ENCODE data around the gene MANEA.
A peak's percentile ranks its signal among the peaks of the same experiment; 100 is the strongest.
"Not testable (repeated sequence)": the region's sequence is repeated elsewhere in the genome, so short reads cannot be mapped to it uniquely, and the experiment has no call there.

Gene MANEA, protein sequence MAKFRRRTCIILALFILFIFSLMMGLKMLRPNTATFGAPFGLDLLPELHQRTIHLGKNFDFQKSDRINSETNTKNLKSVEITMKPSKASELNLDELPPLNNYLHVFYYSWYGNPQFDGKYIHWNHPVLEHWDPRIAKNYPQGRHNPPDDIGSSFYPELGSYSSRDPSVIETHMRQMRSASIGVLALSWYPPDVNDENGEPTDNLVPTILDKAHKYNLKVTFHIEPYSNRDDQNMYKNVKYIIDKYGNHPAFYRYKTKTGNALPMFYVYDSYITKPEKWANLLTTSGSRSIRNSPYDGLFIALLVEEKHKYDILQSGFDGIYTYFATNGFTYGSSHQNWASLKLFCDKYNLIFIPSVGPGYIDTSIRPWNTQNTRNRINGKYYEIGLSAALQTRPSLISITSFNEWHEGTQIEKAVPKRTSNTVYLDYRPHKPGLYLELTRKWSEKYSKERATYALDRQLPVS

DNA sequence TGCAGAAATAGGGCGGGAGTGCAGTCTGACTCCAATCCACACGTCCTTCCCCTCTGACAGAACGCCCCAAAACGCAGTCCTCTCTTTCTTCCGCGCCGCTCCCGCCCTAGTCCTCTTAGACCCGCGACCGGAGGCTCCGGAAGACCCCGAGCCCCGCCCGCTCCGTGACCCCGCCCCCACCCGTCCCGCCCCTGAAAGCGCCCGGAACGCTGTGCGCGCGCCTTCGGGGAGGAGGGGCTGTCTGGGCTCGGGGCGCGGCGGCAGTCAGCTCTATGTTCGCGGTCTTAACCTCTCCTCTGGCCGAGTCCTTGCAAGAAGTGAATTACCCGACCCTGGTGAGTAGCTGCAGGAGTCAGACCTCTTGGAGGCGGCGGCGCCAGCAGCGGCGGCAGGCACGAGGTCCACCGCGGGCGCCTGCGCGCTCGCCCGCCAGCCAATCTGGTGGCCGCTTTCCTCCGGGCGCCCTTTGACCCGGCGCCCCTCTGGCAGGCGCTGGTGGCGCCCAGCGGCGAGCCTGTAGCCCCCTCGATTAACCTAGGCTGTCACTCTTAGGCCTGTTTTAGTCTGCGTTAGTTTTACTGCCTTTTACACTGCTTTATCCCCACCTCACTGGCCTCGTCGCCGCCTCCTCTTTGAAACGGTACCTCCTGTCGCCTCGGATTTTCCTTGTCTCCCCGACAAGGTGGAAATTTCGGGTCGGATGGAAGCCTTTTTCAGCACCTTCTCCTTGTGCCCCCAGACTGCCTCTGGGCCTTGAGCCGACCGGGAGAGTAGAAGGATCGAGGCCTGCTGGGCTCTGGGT lies at the start of gene MANEA:
Gene MANEA, plus strand, starts transcription at position 232 of the 802 bp plus-strand sequence. CDS start 8,905 bp downstream, outside the sequence.
- peak; percentile 81 for DNase-seq (ENCODE audit: low read depth)

DNA sequence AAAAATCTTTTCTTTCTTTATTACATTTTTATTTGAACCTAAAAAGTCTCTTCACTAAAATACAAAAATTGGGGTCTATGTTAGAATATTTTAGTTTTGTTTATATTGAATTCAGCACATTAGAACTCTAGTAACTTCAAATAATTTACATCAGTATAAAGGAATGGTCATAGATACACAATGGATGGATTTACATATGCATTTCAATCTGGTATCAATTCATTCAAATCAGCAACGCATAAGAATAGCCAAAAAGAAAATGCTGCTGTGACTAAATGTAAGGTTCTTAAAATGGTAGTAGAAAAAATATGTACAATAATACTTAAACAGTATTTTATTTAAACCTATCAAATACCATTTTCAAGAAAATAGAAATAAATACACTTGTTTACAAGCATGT lies 47.6 kb upstream of the MANEA start:
- DNase-seq (ENCODE audit: low read depth) = no peak

DNA sequence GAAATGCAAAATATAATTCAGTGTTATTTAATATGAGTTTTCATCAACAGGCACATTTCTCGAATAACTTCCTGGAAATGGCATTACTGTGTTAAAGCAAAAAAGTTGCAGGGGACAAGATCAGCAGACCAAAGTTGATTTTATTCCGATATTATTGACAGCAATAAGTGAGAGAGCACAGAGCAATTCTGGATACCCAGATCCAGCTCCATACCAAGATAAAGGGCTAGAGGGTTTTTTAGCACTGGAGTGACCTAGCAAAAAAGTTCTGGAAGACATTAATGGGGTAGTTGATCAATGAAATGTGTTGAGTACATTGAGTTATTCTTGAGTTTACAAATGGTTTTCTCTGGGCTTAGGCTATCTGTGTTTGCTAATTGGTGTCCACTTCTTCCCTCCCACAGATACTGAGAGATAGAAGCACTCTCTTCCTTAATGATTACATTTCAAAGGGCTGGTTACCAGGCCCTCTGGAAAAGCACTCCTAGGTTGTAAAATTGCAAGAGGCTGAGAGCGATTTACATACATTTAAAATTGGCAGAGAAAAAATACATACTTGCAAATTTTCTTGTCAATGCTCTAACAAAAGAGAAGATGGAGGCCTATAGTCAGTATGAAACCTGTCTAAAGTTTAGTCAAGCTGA lies 47.0 kb upstream of the MANEA start:
- no peak for DNase-seq (ENCODE audit: low read depth)

DNA sequence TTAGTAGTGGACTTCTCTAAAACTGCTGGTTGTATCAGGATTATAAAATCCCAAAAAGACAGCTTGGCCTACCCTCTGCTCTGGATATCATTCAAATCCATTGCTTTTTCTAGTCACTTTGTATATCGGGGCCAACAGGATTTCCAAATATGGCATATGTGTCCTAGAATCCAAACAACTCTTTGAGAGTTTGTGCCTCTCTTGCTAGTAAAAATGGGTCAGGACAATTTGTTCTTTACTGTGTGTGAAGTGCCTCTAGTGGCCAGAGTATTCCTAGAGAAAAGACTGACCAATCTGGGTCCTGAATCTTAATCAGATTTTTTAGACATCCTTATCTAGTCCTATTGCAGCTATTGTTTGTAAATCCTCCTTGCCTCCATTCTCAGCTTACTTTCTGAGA lies 33.5 kb upstream of the MANEA start:
- DNase-seq (ENCODE audit: low read depth) = no peak

DNA sequence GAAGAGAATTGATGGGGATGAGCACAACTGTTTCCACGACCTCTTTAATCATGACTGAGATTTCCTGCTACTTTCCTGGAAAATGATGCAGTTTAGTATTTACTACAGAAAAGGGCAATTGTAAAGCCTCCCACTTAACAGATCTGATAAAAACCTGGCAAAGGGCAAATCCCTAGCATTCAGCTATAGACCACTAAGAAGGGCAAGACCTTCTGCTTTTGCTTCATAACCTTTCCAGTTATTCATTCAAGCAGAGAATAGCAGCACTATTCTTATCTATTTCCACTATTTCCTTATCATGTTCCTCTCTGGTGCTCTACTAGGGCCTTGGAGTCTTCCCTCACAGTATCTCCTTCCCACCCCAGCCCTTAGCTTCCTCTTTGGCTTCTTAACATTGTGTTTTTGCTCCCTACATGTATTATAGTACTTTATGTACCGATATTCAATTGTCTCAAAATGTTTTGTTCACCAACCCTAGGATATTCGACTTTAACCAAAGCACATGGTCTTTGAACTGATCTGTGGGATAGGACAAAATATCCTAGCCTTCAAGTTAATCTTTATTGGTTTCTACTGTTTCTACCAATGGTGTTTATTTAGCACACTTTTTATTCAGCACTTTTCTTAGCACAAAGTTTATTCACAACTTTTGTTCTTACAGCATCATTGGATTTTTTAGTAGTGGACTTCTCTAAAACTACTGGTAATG lies 32.7 kb upstream of the MANEA start:
- DNase-seq (ENCODE audit: low read depth) = no peak

DNA sequence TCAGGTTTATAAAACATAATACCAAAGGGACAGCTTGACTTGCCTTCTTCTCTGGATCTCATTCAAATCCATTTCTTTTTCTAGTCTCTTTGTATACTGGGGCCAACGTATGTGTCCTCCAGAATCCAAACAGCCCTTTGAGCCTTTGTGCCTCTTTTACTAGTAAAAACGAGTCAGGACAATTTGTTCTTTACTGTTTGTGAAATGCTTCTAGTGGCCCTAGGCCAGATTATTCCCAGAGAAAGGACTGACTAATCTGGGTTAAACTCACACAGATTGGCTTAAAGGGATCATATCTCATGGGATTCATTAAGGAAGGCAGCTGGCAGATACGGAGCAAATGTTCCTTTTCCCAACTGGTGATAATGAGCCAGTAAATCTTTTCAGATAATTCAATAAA lies 32.1 kb upstream of the MANEA start:
- DNase-seq (ENCODE audit: low read depth) = no peak

DNA sequence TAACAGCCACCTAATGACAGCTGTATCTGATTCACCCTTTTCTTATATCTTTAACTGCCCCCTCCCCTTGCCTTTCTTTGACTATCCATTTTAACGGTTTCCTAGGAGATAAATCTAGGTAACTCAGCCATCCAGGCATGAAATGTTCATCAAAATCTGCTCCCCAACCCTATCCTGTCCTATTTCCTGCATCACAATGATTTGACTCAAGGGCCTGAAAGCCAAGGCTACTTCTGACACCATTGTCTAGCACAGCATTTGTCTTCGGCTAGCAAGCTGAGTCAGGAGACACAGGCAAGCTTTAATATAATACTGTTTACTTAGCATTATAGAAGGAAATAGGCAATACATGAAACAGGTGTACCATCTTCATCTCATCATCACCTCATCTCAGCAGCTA lies 31.6 kb upstream of the MANEA start:
- DNase-seq (ENCODE audit: low read depth) = no peak

DNA sequence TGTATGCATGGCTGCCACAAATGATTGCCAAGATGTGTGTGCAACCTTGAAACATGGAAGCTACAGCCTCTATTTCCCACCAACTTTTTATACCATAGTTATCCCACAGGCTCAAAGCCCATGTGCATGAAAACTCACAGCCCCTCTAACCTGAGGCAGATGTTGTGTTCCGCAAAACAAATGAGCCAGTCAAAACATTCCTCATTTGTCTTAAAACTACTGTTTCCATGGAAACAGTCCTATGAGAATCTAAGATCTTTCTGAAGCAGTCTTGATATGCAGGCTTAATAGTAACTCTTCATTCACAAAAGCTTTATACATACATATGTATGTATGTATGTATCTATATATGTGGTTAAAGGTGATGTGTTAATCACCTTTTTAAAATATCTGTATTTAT lies 31.2 kb upstream of the MANEA start:
- DNase-seq (ENCODE audit: low read depth) = no peak

DNA sequence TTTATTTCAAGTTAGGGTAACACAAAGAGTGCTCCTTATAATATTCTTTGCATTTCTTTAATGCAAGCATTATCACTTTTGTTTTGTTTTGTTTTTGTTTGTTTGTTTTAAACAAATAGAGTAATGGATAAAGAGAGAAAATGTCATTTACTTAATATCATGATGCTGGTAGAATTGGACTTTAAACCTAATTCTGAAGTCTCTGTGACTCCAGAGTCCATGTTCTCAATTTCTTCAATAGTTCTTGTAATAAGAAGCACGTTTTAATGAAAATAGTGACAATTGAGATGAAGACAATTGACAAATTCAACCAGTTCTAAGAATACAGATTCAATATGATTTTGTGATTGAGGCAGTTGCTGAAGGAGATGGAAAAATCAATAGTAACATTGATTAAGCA lies 30.3 kb upstream of the MANEA start:
- DNase-seq (ENCODE audit: low read depth) = no peak

DNA sequence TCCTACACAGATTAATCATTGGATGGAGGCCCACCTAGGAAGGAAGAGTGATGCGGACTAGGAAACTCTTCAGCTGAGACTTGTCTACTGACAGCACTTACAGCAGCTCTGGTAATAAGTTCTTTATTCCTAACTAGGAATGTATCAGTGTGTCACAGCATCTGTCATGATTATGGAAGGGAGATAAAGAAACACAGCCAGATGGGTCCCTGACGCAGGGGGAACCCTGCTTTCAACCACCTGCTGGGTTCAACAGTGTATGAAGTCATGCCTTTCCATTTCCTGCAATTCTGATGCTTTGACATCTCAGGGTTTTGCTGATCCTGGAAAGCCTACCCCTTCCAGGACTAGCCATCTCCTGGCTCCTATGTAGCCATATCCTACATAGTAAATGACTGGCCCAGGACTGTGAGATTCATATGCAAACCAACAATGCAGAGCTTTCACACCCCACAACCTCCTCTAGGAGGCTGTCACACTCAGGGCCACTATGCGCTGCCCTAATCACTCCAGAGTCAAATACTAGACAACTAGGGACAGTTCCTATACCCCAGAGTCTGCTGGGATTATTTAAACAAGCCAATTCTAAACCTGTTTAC lies 29.0 kb upstream of the MANEA start:
- no peak for DNase-seq (ENCODE audit: low read depth)

DNA sequence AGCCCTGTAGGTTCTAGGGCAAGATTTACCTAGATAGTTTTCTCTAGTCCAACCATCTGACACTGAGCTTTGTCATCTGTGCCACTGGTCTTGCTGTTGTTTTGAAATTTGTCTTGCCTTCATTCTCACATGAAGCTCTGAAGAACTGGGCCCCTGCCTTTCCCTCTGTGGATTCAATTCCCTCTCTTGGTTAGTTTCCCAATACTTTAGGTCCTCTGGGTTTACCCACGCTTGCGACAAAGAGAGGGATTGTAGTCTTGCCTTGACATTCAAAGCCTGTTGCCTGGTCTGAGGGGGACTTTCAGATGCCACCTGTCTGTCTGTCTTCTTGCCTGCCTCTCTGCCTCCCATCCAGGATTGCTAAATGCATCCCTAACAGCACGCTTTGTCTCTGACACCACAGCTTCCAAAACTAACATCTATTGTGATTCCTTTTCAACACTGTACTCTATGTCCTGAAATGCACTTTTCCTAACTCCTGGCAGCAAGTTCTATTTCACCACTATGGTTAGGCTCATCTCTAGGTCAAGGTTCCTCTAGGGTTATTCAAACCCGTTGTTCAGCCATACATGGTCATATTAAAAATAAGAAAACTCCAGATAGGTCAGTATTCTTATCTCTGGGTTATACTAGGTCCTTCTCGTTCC lies 25.5 kb upstream of the MANEA start:
- DNase-seq (ENCODE audit: low read depth) = no peak

DNA sequence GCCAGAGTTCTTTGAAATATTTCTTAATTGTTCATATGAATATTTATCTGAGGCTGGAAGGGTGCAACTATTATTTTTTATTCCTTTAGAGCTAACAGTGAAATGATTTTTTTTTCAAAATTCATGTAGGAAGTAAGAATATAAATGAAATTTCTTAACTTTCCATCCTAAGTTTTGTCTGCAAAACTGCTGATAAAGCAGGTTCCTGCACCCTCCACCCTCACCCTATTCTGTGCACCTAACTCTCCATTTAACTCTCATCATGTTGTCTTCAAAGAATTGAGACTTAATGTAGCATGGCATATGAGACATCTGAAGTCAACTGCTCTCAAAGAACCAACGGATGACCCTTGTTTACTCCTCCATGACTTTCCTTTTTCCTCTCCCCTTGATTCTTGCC lies 23.5 kb upstream of the MANEA start:
- no peak for DNase-seq (ENCODE audit: low read depth)

DNA sequence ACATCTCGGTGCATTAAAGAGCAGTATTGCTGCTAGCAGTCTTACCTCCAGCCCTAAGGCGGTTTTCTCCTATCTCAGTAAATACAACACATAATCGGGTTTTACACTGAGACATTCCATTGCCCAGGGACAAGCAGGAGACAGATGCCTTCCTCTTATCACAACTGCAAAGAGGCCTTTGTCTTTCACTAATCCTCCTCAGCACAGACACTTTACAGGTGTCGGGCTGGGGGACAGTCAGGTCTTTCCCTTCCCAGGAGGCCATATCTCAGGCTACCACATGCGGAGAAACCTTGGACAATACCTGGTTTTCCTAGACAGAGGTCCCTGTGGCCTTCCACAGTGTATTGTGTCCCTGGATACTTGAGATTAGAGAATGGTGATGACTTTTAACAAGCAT lies 16.4 kb upstream of the MANEA start:
- not testable (repeated sequence) for DNase-seq (ENCODE audit: low read depth)

DNA sequence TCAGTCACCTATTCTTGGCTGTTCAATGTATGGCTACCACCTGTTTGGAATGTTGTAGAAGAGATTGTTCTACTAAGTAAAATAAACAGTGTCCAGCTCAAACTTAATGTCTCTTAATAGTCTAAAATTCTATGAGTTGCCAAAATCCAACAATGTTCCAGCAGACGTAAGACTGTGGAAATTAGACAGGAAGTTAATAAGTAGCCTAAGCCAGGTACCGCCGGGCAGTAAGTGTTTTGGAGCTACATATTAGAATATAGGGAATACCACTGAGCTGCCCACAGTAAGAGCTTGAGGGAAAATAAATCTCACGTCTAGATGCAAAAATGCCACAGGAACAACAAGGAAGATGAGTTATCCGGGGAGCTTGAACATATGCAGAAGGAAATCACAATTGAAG lies 7.8 kb upstream of the MANEA start:
- no peak for DNase-seq (ENCODE audit: low read depth)

DNA sequence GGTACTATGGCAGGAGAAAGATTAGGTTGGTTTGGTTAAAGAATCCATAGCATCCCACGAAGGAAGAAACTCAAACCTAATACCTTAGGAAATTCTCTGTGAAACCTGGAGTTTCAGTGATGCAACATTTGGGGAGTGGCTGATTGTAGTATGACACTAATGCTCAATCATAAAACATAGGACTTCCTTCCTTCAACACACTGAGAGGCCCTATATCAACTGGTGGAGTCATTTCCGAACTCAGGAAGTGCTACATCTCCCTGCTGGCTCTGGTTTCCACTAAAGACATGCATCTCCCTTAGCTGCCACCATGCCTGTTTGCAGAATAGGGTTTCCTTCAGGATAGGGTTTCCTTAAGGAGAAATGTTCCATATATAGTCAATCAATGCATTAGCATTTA lies 5.2 kb upstream of the MANEA start:
- DNase-seq (ENCODE audit: low read depth) = no peak

DNA sequence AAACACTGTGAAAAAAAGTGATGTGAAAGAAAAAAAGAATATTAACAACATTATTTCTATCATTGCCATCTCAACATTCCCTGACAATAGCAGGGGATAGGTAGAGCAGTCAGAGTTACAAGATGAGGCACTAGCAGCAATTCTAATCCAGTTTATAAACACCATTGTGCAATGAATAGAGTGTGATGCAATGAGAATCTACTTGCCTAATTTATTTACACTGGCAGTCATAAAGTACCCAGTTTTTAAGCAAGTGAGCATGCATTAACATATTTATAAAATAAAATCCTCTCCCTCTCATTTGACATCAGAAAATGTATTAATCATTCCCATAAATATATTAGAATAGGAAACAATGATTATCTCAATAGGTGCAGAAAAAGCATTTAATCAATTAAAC lies 2.5 kb upstream of the MANEA start:
- DNase-seq (ENCODE audit: low read depth) = peak; percentile 69

DNA sequence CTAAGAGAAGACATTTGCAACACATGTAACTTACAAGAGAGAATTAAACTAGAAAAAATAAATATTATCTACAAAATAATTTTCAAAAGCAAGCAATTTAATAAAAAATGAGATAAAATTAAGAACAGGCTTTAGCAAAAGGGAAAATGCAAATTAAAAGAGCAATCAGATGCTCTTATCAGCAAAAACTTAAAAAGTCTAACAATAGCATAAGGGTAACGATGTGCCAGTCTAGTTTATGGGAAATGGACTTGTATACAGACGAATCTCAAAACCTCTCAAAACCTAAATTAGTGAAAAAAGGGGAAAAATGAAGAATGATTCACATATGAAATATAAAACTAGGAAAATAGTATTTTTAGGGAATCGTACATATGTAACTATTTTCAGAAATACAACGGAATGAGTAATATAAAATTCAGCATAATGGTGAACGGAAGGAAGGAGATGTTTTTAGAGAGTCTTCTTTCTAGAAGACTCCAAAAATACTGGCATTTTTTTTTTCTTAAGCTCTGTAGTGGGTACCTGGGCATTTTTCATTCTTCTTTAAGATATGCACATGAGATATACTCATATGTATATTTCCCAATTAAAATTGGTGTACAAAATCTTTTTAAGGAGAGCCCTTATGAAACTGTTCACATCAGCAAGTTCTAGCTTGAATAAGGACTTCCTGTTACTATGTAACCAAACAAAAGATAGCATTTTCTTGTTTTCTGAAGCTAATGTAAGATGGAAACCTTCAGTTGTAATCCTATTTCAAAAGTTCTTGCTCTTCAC lies 927 bp upstream of the MANEA start:
- DNase-seq (ENCODE audit: low read depth) = no peak

DNA sequence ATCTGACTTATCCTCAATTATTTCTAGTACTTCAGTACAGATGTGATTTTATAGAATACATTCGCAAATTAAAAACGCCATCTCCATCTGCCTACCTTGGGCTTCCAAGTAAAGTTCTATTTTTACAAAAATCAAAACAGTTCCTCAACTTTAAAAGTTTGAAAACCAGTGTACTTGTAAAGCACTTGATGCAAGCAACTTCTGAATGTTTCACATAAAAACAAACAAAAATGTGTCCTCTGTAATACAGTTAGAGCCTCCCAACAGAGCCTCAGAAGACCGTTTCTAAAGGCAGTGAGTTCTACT lies 384 bp upstream of the MANEA start:
- DNase-seq (ENCODE audit: low read depth) = no peak

DNA sequence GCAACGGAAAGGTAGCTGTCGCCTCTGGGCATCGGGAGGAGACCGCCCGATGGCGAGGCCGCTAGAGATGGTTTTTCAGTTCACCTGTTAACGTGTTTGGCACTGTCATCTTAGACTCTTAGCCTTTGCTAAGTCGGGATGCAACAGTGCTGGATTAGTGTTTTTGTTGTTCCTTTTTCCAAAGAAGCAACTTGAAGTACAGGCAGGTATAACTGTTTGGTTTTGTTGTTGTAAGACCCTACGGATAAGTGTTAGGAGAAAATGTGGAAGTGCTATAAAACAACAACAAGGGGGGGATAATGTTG lies 723 bp downstream of the MANEA start:
- DNase-seq (ENCODE audit: low read depth) = no peak

DNA sequence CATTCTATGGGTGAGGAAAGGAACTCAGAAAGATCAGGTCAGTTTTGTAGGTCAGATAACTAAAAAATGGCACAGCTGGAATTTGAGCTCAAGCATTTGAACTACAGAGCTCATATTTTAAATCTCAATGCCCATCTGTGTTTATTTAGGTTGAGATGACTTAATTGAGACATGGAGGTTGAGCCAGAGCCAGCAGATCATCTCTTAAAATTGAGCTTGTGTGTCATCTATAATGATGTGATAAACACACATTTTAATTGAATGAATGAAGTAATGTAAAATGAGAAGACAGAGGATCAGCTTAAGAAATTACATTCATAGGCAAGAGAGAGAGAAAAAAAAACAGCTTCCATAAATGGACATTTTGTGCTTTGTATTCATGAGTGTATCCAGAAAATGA lies 3.7 kb downstream of the MANEA start:
- DNase-seq (ENCODE audit: low read depth) = peak; percentile 49

DNA sequence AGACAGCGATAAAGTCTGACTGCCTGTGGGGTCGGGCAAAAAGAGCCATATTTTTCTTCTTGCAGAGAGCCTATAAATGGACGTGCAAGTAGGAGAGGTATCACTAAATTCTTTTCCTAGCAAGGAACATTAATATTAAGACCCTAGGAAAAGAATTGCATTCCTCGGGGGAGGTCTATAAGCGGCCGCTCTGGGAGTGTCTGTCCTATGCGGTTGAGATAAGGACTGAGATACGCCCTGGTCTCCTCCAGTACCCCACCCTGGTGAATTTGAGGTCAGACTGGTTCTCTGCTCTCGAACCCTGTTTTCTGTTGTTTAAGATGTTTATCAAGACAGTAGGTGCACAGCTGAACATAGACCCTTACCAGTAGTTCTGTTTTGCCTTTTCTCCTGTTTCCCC lies 6.9 kb downstream of the MANEA start:
- not testable (repeated sequence) for DNase-seq (ENCODE audit: low read depth)
